ENCODE data around the gene FAF1.

DNA sequence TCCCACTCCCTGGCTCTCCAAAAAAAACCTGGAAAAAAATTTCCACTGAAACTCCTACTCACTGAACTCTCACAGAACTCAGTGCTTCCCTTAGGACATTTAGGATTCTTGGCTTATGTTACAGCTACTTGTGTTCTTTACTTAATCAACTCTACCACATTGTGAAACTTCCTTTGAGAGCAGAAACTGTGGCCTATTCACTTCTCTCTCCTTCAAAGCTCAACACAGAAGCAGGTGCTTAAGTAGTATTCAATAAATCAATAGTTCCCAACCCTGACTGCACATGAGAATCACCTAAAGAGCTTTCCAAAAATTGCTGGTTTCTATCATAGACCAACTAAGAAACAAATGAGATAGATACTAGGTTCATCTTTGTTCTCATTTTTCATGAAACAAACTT lies 468.9 kb downstream of the FAF1 start:
- TF ChIP-seq, protein P1, sequence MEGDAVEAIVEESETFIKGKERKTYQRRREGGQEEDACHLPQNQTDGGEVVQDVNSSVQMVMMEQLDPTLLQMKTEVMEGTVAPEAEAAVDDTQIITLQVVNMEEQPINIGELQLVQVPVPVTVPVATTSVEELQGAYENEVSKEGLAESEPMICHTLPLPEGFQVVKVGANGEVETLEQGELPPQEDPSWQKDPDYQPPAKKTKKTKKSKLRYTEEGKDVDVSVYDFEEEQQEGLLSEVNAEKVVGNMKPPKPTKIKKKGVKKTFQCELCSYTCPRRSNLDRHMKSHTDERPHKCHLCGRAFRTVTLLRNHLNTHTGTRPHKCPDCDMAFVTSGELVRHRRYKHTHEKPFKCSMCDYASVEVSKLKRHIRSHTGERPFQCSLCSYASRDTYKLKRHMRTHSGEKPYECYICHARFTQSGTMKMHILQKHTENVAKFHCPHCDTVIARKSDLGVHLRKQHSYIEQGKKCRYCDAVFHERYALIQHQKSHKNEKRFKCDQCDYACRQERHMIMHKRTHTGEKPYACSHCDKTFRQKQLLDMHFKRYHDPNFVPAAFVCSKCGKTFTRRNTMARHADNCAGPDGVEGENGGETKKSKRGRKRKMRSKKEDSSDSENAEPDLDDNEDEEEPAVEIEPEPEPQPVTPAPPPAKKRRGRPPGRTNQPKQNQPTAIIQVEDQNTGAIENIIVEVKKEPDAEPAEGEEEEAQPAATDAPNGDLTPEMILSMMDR (IDR thresholded peaks at IDR 0.05) = no peak
- TF ChIP-seq POLR2A (IDR thresholded peaks at IDR 0.05) = no peak

Measured in transverse colon (tissue), 3 donors.